Trophoblast cell (in vitro differentiated cells and primary cell): ENCODE results near the gene MYOZ2.
A peak's percentile ranks its signal among the peaks of the same experiment; 100 is the strongest.

Source experiments
- DNase-seq, 2 donors: peaks; one replicate each; pipeline ENCODE4 v3.0.0-alpha.2; 2016
- H2AFZ ChIP-seq: 2 replicates; pipeline ENCODE4 v1.6.1; 2013; ENCODE audit warnings: low read length, moderate library complexity, mild to moderate bottlenecking; ENCODE audit not compliant: insufficient read depth, poor library complexity
- H2AK5ac ChIP-seq: 2 replicates; pipeline ENCODE4 v1.6.1; 2013; ENCODE audit warnings: mild to moderate bottlenecking, low read length
- H2BK120ac ChIP-seq: 2 replicates; pipeline ENCODE4 v1.6.1; 2013; ENCODE audit warnings: low read length, mild to moderate bottlenecking, moderate library complexity; ENCODE audit not compliant: insufficient read depth, poor library complexity
- H2BK12ac ChIP-seq: 2 replicates; pipeline ENCODE4 v1.6.1; 2013; ENCODE audit warnings: mild to moderate bottlenecking, low read length, moderate library complexity
- H2BK5ac ChIP-seq: 2 replicates; pipeline ENCODE4 v1.6.1; 2013; ENCODE audit warnings: low read length, low read depth, moderate library complexity, mild to moderate bottlenecking; ENCODE audit not compliant: poor library complexity
- H3K14ac ChIP-seq: 2 replicates; pipeline ENCODE4 v1.6.1; 2013; ENCODE audit warnings: mild to moderate bottlenecking, low read length
- H3K18ac ChIP-seq: 2 replicates; pipeline ENCODE4 v1.6.1; 2013; ENCODE audit warnings: mild to moderate bottlenecking, low read length
- H3K23ac ChIP-seq: 2 replicates; pipeline ENCODE4 v1.6.1; 2013; ENCODE audit warnings: low read length
- H3K27ac ChIP-seq: 2 replicates; pipeline ENCODE4 v1.5.1; 2013; ENCODE audit warnings: low read depth, mild to moderate bottlenecking, inconsistent platforms, low read length, moderate library complexity
- H3K27me3 ChIP-seq: 2 replicates; pipeline ENCODE4 v1.6.1; 2013; ENCODE audit warnings: inconsistent platforms, mild to moderate bottlenecking, low read length, moderate library complexity; ENCODE audit not compliant: insufficient read depth
- H3K36me3 ChIP-seq, 2 experiments: 1 replicate in 1 of 2; 2 replicates in 1 of 2; pipeline ENCODE4 v1.6.1; 2013; ENCODE audit warnings: low read length in 2 of 2, mild to moderate bottlenecking in 2 of 2, moderate library complexity in 1 of 2; ENCODE audit not compliant: insufficient read depth in 2 of 2, control insufficient read depth in 1 of 2
- H3K4ac ChIP-seq: 2 replicates; pipeline ENCODE4 v1.6.1; 2013; ENCODE audit warnings: low read depth, mild to moderate bottlenecking, low read length, moderate library complexity
- H3K4me1 ChIP-seq, 2 experiments: 1 replicate in 1 of 2; 2 replicates in 1 of 2; pipeline ENCODE4 v1.6.1; 2013; ENCODE audit warnings: low read length in 2 of 2, mild to moderate bottlenecking in 2 of 2, moderate library complexity in 1 of 2; ENCODE audit not compliant: insufficient read depth in 2 of 2, control insufficient read depth in 1 of 2
- H3K4me2 ChIP-seq: 2 replicates; pipeline ENCODE4 v1.6.1; 2013; ENCODE audit warnings: inconsistent platforms, mild to moderate bottlenecking, low read length, moderate library complexity
- H3K4me3 ChIP-seq: 2 replicates; pipeline ENCODE4 v1.5.1; 2013; ENCODE audit warnings: mild to moderate bottlenecking, low read depth, low read length, inconsistent platforms
- H3K79me1 ChIP-seq: one replicate; pipeline ENCODE4 v1.6.1; 2013; ENCODE audit warnings: low read length
- H3K79me2 ChIP-seq: 2 replicates; pipeline ENCODE4 v1.6.1; 2013; ENCODE audit warnings: low read length, mild to moderate bottlenecking; ENCODE audit not compliant: control insufficient read depth, insufficient read depth, poor library complexity
- H3K9ac ChIP-seq: 2 replicates; pipeline ENCODE4 v1.6.1; 2013; ENCODE audit warnings: mild to moderate bottlenecking, low read length
- H3K9me3 ChIP-seq: 2 replicates; pipeline ENCODE4 v1.6.1; 2013; ENCODE audit warnings: low read depth, mild to moderate bottlenecking, control low read depth, inconsistent platforms, low read length; ENCODE audit not compliant: insufficient read depth
- H4K12ac ChIP-seq: 2 replicates; pipeline ENCODE4 v1.6.1; 2013; ENCODE audit warnings: low read depth, mild to moderate bottlenecking, low read length, moderate library complexity
- H4K8ac ChIP-seq: 2 replicates; pipeline ENCODE4 v1.6.1; 2013; ENCODE audit warnings: low read depth, mild to moderate bottlenecking, low read length, moderate library complexity
- H4K91ac ChIP-seq: one replicate; pipeline ENCODE4 v1.6.1; 2013; ENCODE audit warnings: low read depth, mild to moderate bottlenecking, low read length, moderate library complexity
- WGBS: extraction: QIAGEN DNeasy Blood & Tissue Kit; methylation state at CpG from one replicate; pipeline ENCODE4 v1.1.7; 2013; ENCODE audit warnings: missing lambda C conversion rate; ENCODE audit not compliant: insufficient read length, insufficient coverage; ENCODE audit errors: extremely low coverage; 5-methylcytosine and 5-hydroxymethylcytosine counted together

The MYOZ2 gene

DNA sequence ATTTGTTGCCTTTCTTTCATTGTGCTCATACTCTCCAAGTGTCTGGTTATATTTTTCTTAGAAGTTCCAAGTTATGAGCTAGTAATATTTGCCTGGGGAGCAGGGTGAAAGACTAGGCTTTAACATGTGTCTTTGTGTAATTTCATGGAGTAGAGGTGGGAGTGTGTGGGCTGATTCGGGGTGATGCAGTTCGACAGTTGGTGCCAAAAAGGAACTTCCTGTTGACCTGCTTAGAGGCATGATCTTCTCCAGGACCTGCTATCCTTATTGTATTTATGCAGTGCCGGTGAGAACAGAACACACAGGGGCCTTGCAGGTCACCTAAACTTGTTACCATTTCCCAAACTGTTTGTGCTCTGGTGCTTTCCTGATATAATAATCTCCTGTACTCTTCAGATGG is 98.1 kb downstream of the MYOZ2 start:
- Histone ChIP-seq H3K27me3 (no peaks in the 10 kb centered on the region), H4K91ac (no peak overlapping the region), H3K9ac (no peak overlapping the region), H3K4me1 (peaks cover 0 to 3% of the 10 kb centered on the region in 2 experiments), H3K79me1 (no peaks in the 10 kb centered on the region), H3K23ac (no peak overlapping the region), H3K18ac (no peak overlapping the region), H2BK12ac (no peak overlapping the region), H3K27ac (no peak overlapping the region), H3K4me2 (no peak overlapping the region), H2BK120ac (no peak overlapping the region), H4K12ac (no peak overlapping the region), H4K8ac (no peak overlapping the region), H3K9me3 (no peaks in the 10 kb centered on the region), H2BK5ac (no peak overlapping the region), H3K4me3 (no peak overlapping the region), H3K36me3 (peaks cover 6 to 13% of the 10 kb centered on the region in 2 experiments), H2AFZ (no peak overlapping the region), H3K4ac (no peak overlapping the region), H3K14ac (no peak overlapping the region), H2AK5ac (no peak overlapping the region), H3K79me2 (no peaks in the 10 kb centered on the region)
- no CpG with 5 or more reads among the region's 3 CpGs for WGBS
- no peak for DNase-seq

DNA sequence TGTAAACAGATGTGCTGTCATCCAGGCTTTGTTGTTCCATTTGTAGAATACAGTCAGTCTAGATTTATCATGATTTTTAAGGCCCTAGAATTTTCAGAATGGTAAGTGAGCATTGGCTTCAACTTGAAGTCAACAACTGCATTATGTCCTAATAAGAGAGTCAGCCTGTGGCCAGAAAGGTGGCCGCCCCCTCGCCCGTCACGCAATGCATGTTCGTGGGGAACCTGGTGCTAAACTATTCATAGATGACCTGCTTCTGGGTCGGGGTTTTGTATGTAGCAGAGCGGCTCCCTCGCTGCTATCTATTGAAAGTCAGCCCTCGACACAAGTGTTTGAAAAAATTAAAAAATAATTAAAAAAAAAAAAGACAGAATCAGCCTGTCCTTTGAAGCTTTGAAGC is 101.6 kb downstream of the MYOZ2 start:
- Histone ChIP-seq H2BK12ac (no peak overlapping the region), H2AK5ac (no peak overlapping the region), H3K9me3 (no peaks in the 10 kb centered on the region), H3K79me2 (no peaks in the 10 kb centered on the region), H3K4me3 (no peak overlapping the region), H3K4me2 (no peak overlapping the region), H4K8ac (no peak overlapping the region), H2BK120ac (no peak overlapping the region), H3K14ac (no peak overlapping the region), H3K18ac (no peak overlapping the region), H3K4ac (no peak overlapping the region), H2AFZ (no peak overlapping the region), H3K23ac (no peak overlapping the region), H3K79me1 (no peaks in the 10 kb centered on the region), H3K9ac (no peak overlapping the region), H3K27ac (no peak overlapping the region), H3K27me3 (no peaks in the 10 kb centered on the region), H2BK5ac (no peak overlapping the region), H4K91ac (no peak overlapping the region), H3K36me3 (peaks cover 5 to 6% of the 10 kb centered on the region in 2 experiments), H4K12ac (peak overlapping the region; percentile 70), H3K4me1 (peaks cover 0 to 3% of the 10 kb centered on the region in 2 experiments)
- DNase-seq: no peak
- WGBS: no CpG with 5 or more reads among the region's 9 CpGs
